Caco-2 (cell line): ENCODE data around the gene CDC14B. TPM values are rescaled to one million over a fixed set of nuclear protein-coding genes. Genes with fewer than 3 reads are reported as not detected.

Experiments used
- BruUV-seq: library from RNA; stranded (reverse); fragments of 400-500 nt; replicated peaks from 2 replicates; lab custom pipeline; 2021; lab: Mats Ljungman, UMichigan
- CTCF ChIA-PET: fragments of 300-600 bp; sonication (Branson Sonifier 250); formaldehyde crosslinking; loops from one replicate; lab custom pipeline; 2022; ENCODE audit warnings: antibody characterized with exemption; lab: Charles Lee
- POLR2A ChIA-PET: fragments of 300-600 bp; sonication (Branson Sonifier 250); formaldehyde crosslinking; loops from one replicate; lab custom pipeline; 2022; ENCODE audit warnings: antibody characterized with exemption; lab: Charles Lee
- DNase-seq, 2 experiments: peaks; one replicate each; pipeline versions ENCODE4 v3.0.0 to v3.0.0-alpha.2; 2020 to 2022
- H3K27me3 ChIP-seq: replicated peaks from 2 replicates; pipeline ENCODE4 v1.6.0; 2011; ENCODE audit warnings: low read length; ENCODE audit not compliant: control insufficient read depth, insufficient read depth
- H3K36me3 ChIP-seq: 2 replicates; pipeline ENCODE4 v1.5.1; 2011; ENCODE audit warnings: low read length; ENCODE audit not compliant: control insufficient read depth, insufficient read depth
- H3K4me1 ChIP-seq: fragments of 250-450 bp; sonication (Bioruptor Pico); 2 replicates; pipeline ENCODE4 v1.5.1; 2020; ENCODE audit warnings: mild to moderate bottlenecking
- H3K4me3 ChIP-seq: 2 replicates; pipeline ENCODE4 v1.5.1; 2011; ENCODE audit warnings: low read depth, mild to moderate bottlenecking, control low read depth, low read length
- H3K9me3 ChIP-seq: fragments of 250-450 bp; sonication (Bioruptor Pico); 2 replicates; pipeline ENCODE4 v1.5.1; 2020; ENCODE audit warnings: mild to moderate bottlenecking, moderate library complexity
- H3K27ac Mint-ChIP-seq: one replicate; pipeline ENCODE4 v1.8.0; 2022; ENCODE audit warnings: mixed read lengths; ENCODE audit not compliant: unreplicated experiment
- H3K27me3 Mint-ChIP-seq: one replicate; pipeline ENCODE4 v1.8.0; 2022; ENCODE audit warnings: mixed read lengths; ENCODE audit not compliant: insufficient read depth, unreplicated experiment
- H3K36me3 Mint-ChIP-seq: one replicate; pipeline ENCODE4 v1.8.0; 2022; ENCODE audit warnings: mild to moderate bottlenecking, mixed read lengths; ENCODE audit not compliant: insufficient read depth, unreplicated experiment
- H3K4me1 Mint-ChIP-seq: one replicate; pipeline ENCODE4 v1.8.0; 2022; ENCODE audit warnings: low read depth, mixed read lengths; ENCODE audit not compliant: unreplicated experiment
- H3K4me3 Mint-ChIP-seq: one replicate; pipeline ENCODE4 v1.8.0; 2022; ENCODE audit warnings: mild to moderate bottlenecking, moderate library complexity, mixed read lengths; ENCODE audit not compliant: unreplicated experiment
- H3K9me3 Mint-ChIP-seq: one replicate; pipeline ENCODE4 v1.8.0; 2022; ENCODE audit warnings: mixed read lengths; ENCODE audit not compliant: unreplicated experiment
- CTCF ChIP-seq, 2 experiments: fragments of 200-600 bp in 1 of 2; IDR thresholded peaks; 1 replicate in 1 of 2; 2 replicates in 1 of 2; pipeline versions ENCODE4 v1.5.1 to v1.8.0; 2011 to 2022; ENCODE audit warnings: antibody characterized with exemption in 1 of 2, control low read depth in 1 of 2, inconsistent platforms in 1 of 2, low read depth in 1 of 2, low read length in 1 of 2, mild to moderate bottlenecking in 1 of 2, moderate library complexity in 1 of 2; ENCODE audit not compliant: insufficient read depth in 1 of 2, severe bottlenecking in 1 of 2, unreplicated experiment in 1 of 2
- intact Hi-C: fragments of 100-400 bp; cut with micrococcal nuclease; formaldehyde crosslinking; loops from one replicate; pipeline ENCODE4 v1.10.0; 2022; ENCODE audit not compliant: unreplicated experiment
- total RNA-seq: library from RNA; stranded (reverse); gene quantifications from 2 replicates; pipeline ENCODE4 v1.2.3, GENCODE V29; 2022

CDC14B gene
- total RNA-seq, 1 experiment from 2014 or later = 81.4 TPM

DNA sequence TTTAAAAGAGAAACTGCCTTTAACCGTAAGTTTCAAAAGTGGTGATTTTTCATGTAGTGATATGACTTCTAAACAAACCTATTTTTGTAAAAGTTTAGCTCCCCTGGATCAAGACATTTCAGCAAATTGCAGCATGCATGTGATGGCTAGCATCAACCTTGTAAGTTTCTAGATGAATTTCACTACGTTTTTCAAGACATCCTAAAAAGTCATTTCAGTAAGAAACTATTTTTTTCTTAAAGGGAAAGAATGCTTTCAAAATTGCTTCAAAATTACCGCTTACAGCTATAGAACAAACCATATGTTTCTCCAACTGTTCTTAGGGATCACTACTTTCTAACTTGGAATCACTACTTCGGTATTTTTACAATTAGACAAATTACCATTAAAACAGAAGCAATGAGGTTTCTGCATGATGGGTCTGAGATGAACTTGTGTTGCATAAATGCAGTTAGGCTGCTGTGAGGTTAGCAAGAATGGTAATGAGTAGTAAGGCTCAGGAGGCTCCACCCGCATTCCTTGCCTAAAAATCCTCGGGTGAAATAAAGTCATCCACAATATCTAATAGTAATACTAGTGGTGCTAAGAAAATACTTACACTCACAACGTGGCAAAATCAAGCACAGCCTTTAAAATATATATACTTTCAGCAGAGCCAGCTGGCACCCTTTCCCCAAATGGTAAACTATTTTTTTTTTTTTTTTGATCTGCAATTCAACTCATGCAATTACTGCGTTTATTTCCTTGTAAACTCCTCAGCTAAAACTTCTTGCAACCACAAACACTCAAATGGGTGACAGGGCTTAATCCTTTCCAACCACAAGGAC lies 53.8 kb downstream of the CDC14B start:
- ChIA-PET CTCF (interaction anchor here (0.7 to 1.6 kb wide), 4 partner anchors 46 to 238 kb away, joined by 3 to 4 read pairs (median 3); partner anchors contain the start of gene HABP4), POLR2A (interaction anchor here (0.5 to 1.7 kb wide), 4 partner anchors 15 to 82 kb away, joined by 3 to 6 read pairs (median 4); no protein-coding TSS in a partner anchor)
- BruUV-seq = TSS peak; percentile 38

GRCh38 chr9:96564217-96564616 lies 55.4 kb downstream of the CDC14B start:
- ChIA-PET CTCF (no interaction called here), POLR2A (interaction anchor here (0.7 kb wide), 1 partner anchor 183 kb away, joined by 7 read pairs; no protein-coding TSS in a partner anchor)

More for the DNA sequence above, 53.8 kb downstream of the CDC14B start:
- no peaks in the 10 kb centered on the region for H3K9me3 Mint-ChIP-seq
- H3K4me1 ChIP-seq = peaks cover 49% of the 10 kb centered on the region
- no peaks in the 10 kb centered on the region for H3K27me3 ChIP-seq
- no peaks in the 10 kb centered on the region; the same call in 1 of the 2 replicates for H3K36me3 ChIP-seq
- intact Hi-C loops = loop anchor here (1.0 to 2.0 kb wide), 5 partner anchors 8 to 146 kb away; partner anchors contain the start of genes CDC14B and HABP4
- TF ChIP-seq CTCF (IDR thresholded peaks at IDR 0.05; ENCODE audit: insufficient read depth in 1 of 2, low read depth in 1 of 2, low read length in 1 of 2, severe bottlenecking in 1 of 2, unreplicated experiment in 1 of 2) = no peak
- no peak for DNase-seq
- no peaks in the 10 kb centered on the region for H3K27me3 Mint-ChIP-seq
- peak overlapping the region; percentile 85 for H3K27ac Mint-ChIP-seq
- H3K36me3 Mint-ChIP-seq = peaks cover 50% of the 10 kb centered on the region
- peak overlapping the region; percentile 83 for H3K4me3 ChIP-seq
- H3K4me3 Mint-ChIP-seq = peak overlapping the region; percentile 74
- no peaks in the 10 kb centered on the region for H3K9me3 ChIP-seq
- peaks cover 27% of the 10 kb centered on the region for H3K4me1 Mint-ChIP-seq

More at GRCh38 chr9:96564217-96564616, 55.4 kb downstream of the CDC14B start:
- intact Hi-C loops = no loop called here
- Mint-ChIP-seq H3K9me3 (no peaks in the 10 kb centered on the region), H3K27ac (peak overlapping the region; percentile 85), H3K4me1 (peaks cover 30% of the 10 kb centered on the region), H3K4me3 (peak overlapping the region; percentile 74), H3K36me3 (peaks cover 56% of the 10 kb centered on the region), H3K27me3 (no peaks in the 10 kb centered on the region)
- Histone ChIP-seq H3K9me3 (no peaks in the 10 kb centered on the region), H3K4me3 (no peak overlapping the region), H3K4me1 (peaks cover 55% of the 10 kb centered on the region), H3K27me3 (no peaks in the 10 kb centered on the region), H3K36me3 (no peaks in the 10 kb centered on the region; the same call in 1 of the 2 replicates)
- no peak for DNase-seq
- no peak for TF ChIP-seq CTCF (IDR thresholded peaks at IDR 0.05; ENCODE audit: insufficient read depth in 1 of 2, low read depth in 1 of 2, low read length in 1 of 2, severe bottlenecking in 1 of 2, unreplicated experiment in 1 of 2)
- BruUV-seq = no TSS peak
